Stomach (tissue), 4 donors: Measurements from ENCODE around the gene IVD.

Experiments used
- CTCF ChIP-seq, 7 experiments: fragments of 450-650 bp in 4 of 7; fragments of 200-600 bp in 3 of 7; sonication (generic) in 3 of 7; IDR thresholded peaks; one replicate each; pipeline ENCODE4 v1.5.1; 2016 to 2019; ENCODE audit warnings: antibody characterized with exemption in 7 of 7, control low read depth in 2 of 7, mild to moderate bottlenecking in 1 of 7
- EP300 ChIP-seq: sonication (generic); formaldehyde crosslinking; IDR thresholded peaks from one replicate; pipeline ENCODE4 v1.6.1; 2017; ENCODE audit warnings: antibody characterized with exemption
- POLR2A ChIP-seq, 4 donors: fragments of 450-650 bp; IDR thresholded peaks; one replicate each; pipeline ENCODE4 v1.6.1; 2016; ENCODE audit warnings: antibody characterized with exemption in 4 of 4, control low read depth in 2 of 4, mild to moderate bottlenecking in 1 of 4, moderate library complexity in 1 of 4
- POLR2AphosphoS5 ChIP-seq, 3 donors: sonication (generic); formaldehyde crosslinking; IDR thresholded peaks; one replicate each; pipeline ENCODE4 v1.6.1; 2016; ENCODE audit warnings: antibody characterized with exemption in 3 of 3

GRCh38 chr15:40439960-40440742, 34.6 kb downstream of the IVD start:
- TF ChIP-seq EP300 (no peak), CTCF (IDR thresholded peaks at IDR 0.05) (no peak), POLR2A (IDR thresholded peaks at IDR 0.05) (no peak), POLR2AphosphoS5 (IDR thresholded peaks at IDR 0.05) (no peak)
